Germinal center (tissue), 1 donor: ENCODE measurements around the gene CCDC170.

Experiments
- DNase-seq: peaks from one replicate; pipeline ENCODE4 v3.0.0; 2012; ENCODE audit warnings: mixed read lengths, low spot score

Gene CCDC170

DNA sequence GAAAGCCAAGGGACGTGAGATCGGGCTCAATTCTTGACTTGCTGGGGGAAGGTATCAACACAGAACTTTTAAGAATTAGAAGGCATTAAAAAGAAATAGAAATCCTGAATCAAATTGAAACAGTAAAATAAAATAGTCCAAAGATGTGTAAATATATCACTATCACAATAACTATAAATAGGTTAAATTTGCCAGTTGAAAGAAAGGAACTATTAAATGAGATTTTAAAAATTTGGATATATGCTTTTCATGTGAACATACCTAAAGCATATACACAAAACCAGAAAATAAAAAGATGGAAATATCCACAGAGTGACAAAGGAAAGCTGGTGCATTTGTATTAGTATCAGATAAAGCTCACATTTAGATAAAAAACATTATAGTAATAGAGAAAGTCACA is 161.3 kb downstream of the CCDC170 start:
- DNase-seq, result no peak

DNA sequence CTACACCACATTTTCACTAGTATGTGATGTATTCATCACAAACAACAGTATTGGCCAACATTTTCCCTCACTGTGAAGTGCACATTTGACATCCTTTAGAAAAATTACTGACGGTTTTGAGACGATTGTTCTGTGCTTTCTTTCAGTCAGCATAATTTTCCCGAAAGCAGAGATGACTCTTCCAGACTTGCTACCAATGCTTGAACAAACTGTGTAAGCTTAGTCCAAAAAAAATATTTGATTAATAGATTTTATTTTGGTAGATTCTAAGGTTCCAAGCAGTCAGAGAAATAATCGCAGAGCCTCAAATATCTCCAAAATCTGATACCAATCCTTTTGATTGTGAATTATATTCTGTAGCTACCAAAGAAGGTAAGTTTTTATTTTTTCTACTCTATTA is 162.6 kb downstream of the CCDC170 start:
- DNase-seq, result no peak

DNA sequence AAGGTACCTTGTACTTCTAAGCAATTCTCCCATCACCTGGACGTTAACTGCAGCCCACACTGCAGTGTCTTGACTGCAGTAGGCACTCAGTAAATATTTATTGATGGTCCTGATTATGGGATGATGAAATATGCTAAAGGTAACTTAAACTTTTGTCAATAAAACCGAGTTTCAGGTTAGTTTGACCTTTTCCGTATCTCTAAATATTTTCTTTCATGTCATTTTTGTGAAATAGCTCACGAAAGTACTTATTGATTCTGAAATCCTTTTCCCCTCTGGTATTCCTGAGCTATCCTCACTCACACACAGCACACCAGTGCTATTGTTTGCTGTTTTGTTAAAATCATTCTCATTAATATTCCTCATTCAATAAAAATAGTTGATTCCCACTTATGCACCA is 164.3 kb downstream of the CCDC170 start:
- no peak for DNase-seq

DNA sequence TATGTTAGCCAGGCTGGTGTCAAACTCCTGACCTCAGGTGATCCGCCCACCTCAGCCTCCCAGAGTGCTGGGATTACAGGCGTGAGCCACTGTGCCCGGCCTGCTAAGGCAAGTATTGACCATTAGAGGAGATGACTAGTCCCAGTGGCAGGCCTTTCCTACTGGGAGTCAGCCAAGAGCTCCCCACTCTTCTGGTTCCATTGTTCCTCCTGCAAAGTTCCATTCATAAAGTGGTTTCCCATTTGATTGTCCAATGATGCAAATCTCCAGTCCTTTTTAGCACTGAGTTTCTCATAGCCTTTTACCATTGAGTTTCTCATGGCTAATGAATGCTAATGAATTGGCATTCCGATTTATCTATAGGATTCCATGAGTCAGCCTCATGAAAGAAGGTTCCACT is 165.4 kb downstream of the CCDC170 start:
- no peak for DNase-seq

DNA sequence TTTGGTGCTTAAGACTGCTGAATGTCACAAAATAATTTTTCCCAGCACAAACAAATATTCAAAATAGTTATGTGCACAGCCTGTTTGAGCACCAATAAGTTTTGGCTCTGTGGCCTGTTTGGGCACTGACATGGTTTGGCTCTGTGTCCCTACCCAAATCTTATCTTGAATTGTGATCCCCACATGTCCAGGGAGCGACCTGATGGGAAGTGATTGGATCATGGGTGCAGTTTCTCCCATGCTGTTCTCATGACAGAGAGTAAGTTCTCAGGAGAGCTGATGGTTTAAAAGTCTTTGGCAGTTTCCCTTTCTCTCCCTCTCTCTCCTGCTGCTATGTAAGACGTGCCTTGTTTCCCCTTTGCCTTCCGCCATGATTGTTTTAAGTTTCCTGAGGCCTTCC is 167.7 kb downstream of the CCDC170 start:
- no peak for DNase-seq

DNA sequence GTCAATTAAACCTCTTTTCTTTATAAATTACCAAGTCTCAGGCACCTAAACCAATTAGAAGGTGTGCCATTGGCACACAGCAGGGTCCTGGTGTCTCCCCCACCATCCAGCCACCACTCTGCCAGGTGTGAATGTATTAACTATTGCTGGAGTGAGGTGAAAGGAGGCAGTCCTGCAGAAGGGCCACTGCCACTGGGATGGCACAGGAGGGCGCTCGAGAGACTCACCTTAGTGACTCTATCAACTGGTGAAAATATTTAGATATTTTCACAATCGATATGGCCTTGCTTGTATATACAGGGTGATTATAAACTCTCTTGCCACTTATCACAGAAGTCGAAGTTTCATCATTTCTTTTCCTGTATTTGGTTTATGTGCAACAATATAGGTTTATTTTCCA is 168.1 kb downstream of the CCDC170 start:
- no peak for DNase-seq

DNA sequence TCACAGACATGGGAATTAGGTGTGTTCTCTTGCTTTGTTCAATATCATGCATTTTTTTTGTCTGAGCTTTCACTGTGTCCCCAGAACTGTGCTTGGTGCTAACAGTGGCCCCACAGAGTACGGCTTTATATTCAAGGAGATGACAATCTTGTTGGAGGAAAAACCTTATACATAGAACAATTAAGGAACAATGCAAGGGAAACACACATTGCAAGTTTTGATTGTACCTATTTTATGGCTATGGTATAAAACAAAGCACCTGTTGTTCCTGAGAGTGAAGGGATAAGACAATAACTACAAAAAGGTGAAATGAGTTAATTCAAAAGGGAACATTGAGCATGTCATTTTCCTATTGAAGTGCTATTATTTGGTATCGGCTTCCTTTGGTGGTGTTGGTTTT is 169.7 kb downstream of the CCDC170 start:
- DNase-seq, result no peak

DNA sequence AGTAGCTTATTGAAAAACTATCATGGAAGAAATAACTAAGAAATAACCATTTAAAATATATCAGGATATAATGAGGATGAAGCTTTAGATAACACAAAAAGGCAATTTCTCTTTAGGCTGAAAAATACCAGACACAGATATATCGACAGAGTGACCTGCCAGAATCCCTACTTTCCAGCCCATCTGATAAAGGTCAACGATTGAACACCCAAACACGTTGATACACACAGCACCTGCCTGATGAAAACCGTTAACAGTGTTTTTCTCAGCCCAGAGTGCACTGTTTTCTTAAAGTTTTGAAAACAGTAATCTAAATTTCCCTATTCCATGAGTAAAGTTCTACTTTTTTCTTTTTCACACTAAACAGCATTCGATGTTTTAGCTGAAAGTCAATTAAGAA is 170.6 kb downstream of the CCDC170 start:
- DNase-seq, result no peak

DNA sequence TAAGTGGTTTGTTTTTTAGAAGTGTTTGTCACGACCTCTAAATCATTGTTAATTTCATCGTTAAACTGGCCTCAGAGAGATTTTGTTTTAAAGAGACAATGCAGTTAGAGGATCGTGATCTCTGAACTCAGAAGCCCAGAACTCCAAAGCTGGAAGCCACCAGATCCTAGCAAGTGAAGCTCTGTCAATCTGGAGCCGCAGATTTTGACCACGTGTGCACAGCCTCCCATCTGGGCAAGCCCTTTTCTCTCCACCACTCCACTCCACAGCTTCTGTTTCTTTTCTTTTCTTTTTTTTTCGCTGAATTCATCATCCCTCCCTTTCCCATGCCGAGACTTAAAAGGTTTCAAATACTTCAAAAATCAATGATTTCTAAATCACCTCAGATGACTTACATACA is 171.5 kb downstream of the CCDC170 start:
- DNase-seq, result no peak

DNA sequence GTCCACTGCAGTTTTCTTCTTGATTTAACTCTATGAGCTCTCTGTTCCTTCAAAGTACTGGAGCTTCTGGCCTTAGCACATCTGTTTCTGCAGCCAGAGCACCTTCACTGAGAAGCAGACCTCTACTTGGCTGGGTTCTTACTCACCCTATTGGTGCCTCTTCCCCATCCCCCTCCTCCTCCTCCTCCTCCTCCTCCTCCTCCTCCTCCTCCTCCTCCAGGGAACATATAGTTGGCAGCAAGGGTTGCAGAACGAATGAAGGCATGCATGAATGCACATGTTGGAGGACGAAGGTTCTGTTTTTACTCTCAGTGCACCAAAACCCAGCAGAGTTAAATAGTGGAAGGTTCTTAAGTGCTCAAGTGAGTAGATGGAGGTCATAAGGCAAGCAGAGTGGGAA is 172.7 kb downstream of the CCDC170 start:
- no peak for DNase-seq

DNA sequence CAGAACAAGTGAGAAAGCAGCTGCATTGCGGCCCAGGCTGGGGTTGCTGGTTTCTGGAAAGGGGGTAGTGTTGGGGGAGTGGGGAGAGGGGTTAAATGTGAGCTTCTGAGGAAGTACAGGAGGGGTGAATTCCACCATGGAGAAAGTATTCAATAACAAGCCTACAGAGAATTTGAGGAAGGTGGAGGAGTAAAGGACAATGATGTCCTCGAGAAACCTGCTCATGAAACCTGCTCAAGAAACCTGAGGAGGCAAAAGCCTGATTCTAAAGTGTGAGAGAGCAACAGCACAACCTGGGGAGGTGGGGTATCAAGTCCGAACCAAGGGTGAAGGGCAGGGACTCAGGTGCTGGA is 175.4 kb downstream of the CCDC170 start:
- no peak for DNase-seq

DNA sequence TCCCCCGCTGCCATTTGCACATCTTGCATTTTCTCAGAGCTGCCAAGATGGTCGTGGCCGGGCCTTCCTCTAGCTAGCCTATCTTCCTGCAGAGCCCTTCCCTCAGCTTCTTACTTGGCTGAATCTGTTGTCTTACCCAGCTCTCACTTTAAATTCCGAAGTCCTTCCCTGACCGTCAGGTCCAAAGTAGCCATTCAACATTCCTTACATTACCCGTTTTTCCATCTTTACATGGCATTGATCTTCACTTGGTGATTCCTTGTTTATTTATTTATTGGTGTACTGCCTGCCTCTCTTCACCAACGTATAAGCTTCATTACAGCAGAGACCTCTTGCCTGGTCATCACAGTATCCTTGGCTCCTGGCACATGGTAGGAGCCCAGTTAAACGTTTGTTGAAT is 176.3 kb downstream of the CCDC170 start:
- DNase-seq, result no peak
